IMR-90 (cell line): ENCODE results near the gene GRB10. TPM values are rescaled to one million over a fixed set of nuclear protein-coding genes. Genes with fewer than 3 reads are reported as not detected.

Experiments used
- ATAC-seq: fragments of 200-7000 bp; cut with Tn5 transposase; 2 replicates; pipeline ENCODE4 v1.9.1; 2020; ENCODE audit warnings: low read depth, mild to moderate bottlenecking, moderate library complexity
- BruUV-seq: library from RNA; stranded (reverse); fragments of 400-500 nt; replicated peaks from 2 replicates; lab custom pipeline; 2021; lab: Mats Ljungman, UMichigan
- CTCF ChIA-PET: fragments of 300-600 bp; formaldehyde crosslinking; extraction: SDS; loops from one replicate; lab custom pipeline; 2021; ENCODE audit warnings: antibody characterized with exemption; lab: Yijun Ruan, JAX
- POLR2A ChIA-PET: fragments of 300-600 bp; sonication (Branson Sonifier 250); formaldehyde crosslinking; loops from one replicate; lab custom pipeline; 2022; ENCODE audit warnings: antibody characterized with exemption; ENCODE audit not compliant: unreplicated experiment; lab: Charles Lee
- DNase-seq: peaks from one replicate; pipeline ENCODE4 v3.0.0; 2013
- H2AFZ ChIP-seq: replicated peaks from 2 replicates; pipeline ENCODE3; 2013; ENCODE audit warnings: low read length, mild to moderate bottlenecking; ENCODE audit not compliant: poor library complexity
- H2AK5ac ChIP-seq: 2 replicates; pipeline ENCODE4 v1.6.1; 2013; ENCODE audit warnings: low read depth, low read length, inconsistent platforms
- H2AK9ac ChIP-seq: replicated peaks from 2 replicates; pipeline ENCODE3; 2013; ENCODE audit warnings: mild to moderate bottlenecking, low read depth, low read length, moderate library complexity; ENCODE audit not compliant: poor library complexity
- H2BK120ac ChIP-seq: 2 replicates; pipeline ENCODE4 v1.6.1; 2013; ENCODE audit warnings: low read depth, low read length, inconsistent platforms
- H2BK15ac ChIP-seq: 3 replicates; pipeline ENCODE4 v1.6.1; 2013; ENCODE audit warnings: low read depth, low read length, inconsistent platforms
- H2BK20ac ChIP-seq: 2 replicates; pipeline ENCODE4 v1.6.1; 2013; ENCODE audit warnings: low read depth, mild to moderate bottlenecking, inconsistent platforms, low read length, moderate library complexity
- H2BK5ac ChIP-seq: 2 replicates; pipeline ENCODE4 v1.6.1; 2013; ENCODE audit warnings: mild to moderate bottlenecking, low read depth, low read length, inconsistent platforms; ENCODE audit not compliant: poor library complexity, severe bottlenecking
- H3K14ac ChIP-seq: replicated peaks from 2 replicates; pipeline ENCODE4 v1.6.1; 2013; ENCODE audit warnings: low read depth, low read length, inconsistent platforms
- H3K18ac ChIP-seq: 2 replicates; pipeline ENCODE4 v1.6.1; 2013; ENCODE audit warnings: low read depth, low read length, control low read depth
- H3K23ac ChIP-seq: 2 replicates; pipeline ENCODE4 v1.6.1; 2013; ENCODE audit warnings: low read depth, low read length, inconsistent platforms
- H3K27ac ChIP-seq: 2 replicates; pipeline ENCODE4 v1.5.1; 2013; ENCODE audit warnings: mild to moderate bottlenecking, control low read depth, low read length; ENCODE audit not compliant: insufficient read depth
- H3K27me3 ChIP-seq: 2 replicates; pipeline ENCODE4 v1.6.1; 2013; ENCODE audit warnings: low read length; ENCODE audit not compliant: control insufficient read depth, insufficient read depth
- H3K36me3 ChIP-seq: 2 replicates; pipeline ENCODE4 v1.6.1; 2013; ENCODE audit warnings: low read length, mixed read lengths; ENCODE audit not compliant: control insufficient read depth, insufficient read depth
- H3K4ac ChIP-seq: 2 replicates; pipeline ENCODE4 v1.6.1; 2013; ENCODE audit warnings: low read depth, low read length, inconsistent platforms
- H3K4me1 ChIP-seq: 2 replicates; pipeline ENCODE4 v1.6.1; 2013; ENCODE audit warnings: low read length, mixed read lengths; ENCODE audit not compliant: control insufficient read depth, insufficient read depth
- H3K4me2 ChIP-seq: 2 replicates; pipeline ENCODE4 v1.6.1; 2013; ENCODE audit warnings: low read depth, mild to moderate bottlenecking, control low read depth, low read length, moderate library complexity
- H3K4me3 ChIP-seq: 2 replicates; pipeline ENCODE4 v1.5.1; 2013; ENCODE audit warnings: low read depth, mild to moderate bottlenecking, control low read depth, low read length, moderate library complexity; ENCODE audit not compliant: insufficient read depth
- H3K56ac ChIP-seq: 2 replicates; pipeline ENCODE4 v1.6.1; 2013; ENCODE audit warnings: low read length, inconsistent platforms; ENCODE audit not compliant: insufficient read depth; ENCODE audit errors: extremely low read depth
- H3K79me1 ChIP-seq, 2 experiments: 2 replicates each; pipeline ENCODE4 v1.6.1; 2013; ENCODE audit warnings: low read length in 2 of 2, inconsistent platforms in 1 of 2, low read depth in 1 of 2
- H3K9ac ChIP-seq: 2 replicates; pipeline ENCODE4 v1.6.1; 2013; ENCODE audit warnings: low read depth, low read length, control low read depth
- H3K9me1 ChIP-seq: 2 replicates; pipeline ENCODE4 v1.6.1; 2013; ENCODE audit warnings: low read length, inconsistent platforms; ENCODE audit not compliant: insufficient read depth
- H3K9me3 ChIP-seq: 2 replicates; pipeline ENCODE4 v1.6.1; 2013; ENCODE audit warnings: low read length; ENCODE audit not compliant: control insufficient read depth, insufficient read depth
- H4K20me1 ChIP-seq: 2 replicates; pipeline ENCODE4 v1.6.1; 2013; ENCODE audit warnings: low read length, inconsistent platforms; ENCODE audit not compliant: insufficient read depth
- H4K5ac ChIP-seq: 2 replicates; pipeline ENCODE4 v1.6.1; 2013; ENCODE audit warnings: mild to moderate bottlenecking, low read depth, low read length, control low read depth
- H4K8ac ChIP-seq, 2 experiments: 2 replicates each; pipeline ENCODE4 v1.6.1; 2013; ENCODE audit warnings: low read depth in 2 of 2, low read length in 2 of 2, control low read depth in 1 of 2, inconsistent platforms in 1 of 2
- H4K91ac ChIP-seq: 2 replicates; pipeline ENCODE4 v1.6.1; 2013; ENCODE audit warnings: low read depth, low read length, inconsistent platforms; ENCODE audit not compliant: insufficient read depth
- BHLHE40 ChIP-seq: fragments of 150-350 bp; IDR thresholded peaks from 2 replicates; pipeline ENCODE4 v1.6.1; 2016; ENCODE audit warnings: mild to moderate bottlenecking, low read depth, low read length
- CEBPB ChIP-seq: IDR thresholded peaks from 2 replicates; pipeline ENCODE4 v1.6.1; 2012; ENCODE audit warnings: low read depth, low read length, improper control_type of control experiment
- CHD1 ChIP-seq: IDR thresholded peaks from 2 replicates; pipeline ENCODE4 v1.6.1; 2012; ENCODE audit warnings: low read depth, low read length, improper control_type of control experiment
- FOS ChIP-seq: fragments of 150-350 bp; IDR thresholded peaks from 2 replicates; pipeline ENCODE4 v1.6.1; 2016; ENCODE audit warnings: low read depth, low read length
- MAFK ChIP-seq: IDR thresholded peaks from 2 replicates; pipeline ENCODE4 v1.6.1; 2012; ENCODE audit warnings: low read depth, low read length, improper control_type of control experiment
- MAZ ChIP-seq: IDR thresholded peaks from 2 replicates; pipeline ENCODE4 v1.6.1; 2012; ENCODE audit warnings: low read depth, mild to moderate bottlenecking, low read length, improper control_type of control experiment, moderate library complexity, borderline replicate concordance
- MXI1 ChIP-seq: IDR thresholded peaks from 2 replicates; pipeline ENCODE4 v1.6.1; 2012; ENCODE audit warnings: low read depth, mild to moderate bottlenecking, low read length, moderate library complexity, borderline replicate concordance
- NFE2L2 ChIP-seq: fragments of 150-350 bp; IDR thresholded peaks from 2 replicates; pipeline ENCODE4 v1.6.1; 2016; ENCODE audit warnings: low read depth, mild to moderate bottlenecking, low read length
- POLR2A ChIP-seq: IDR thresholded peaks from 2 replicates; pipeline ENCODE4 v1.6.1; 2012; ENCODE audit warnings: mild to moderate bottlenecking, low read depth, low read length
- RAD21 ChIP-seq: IDR thresholded peaks from 2 replicates; pipeline ENCODE4 v1.6.1; 2012; ENCODE audit warnings: low read length, improper control_type of control experiment
- RCOR1 ChIP-seq: IDR thresholded peaks from 2 replicates; pipeline ENCODE4 v1.6.1; 2012; ENCODE audit warnings: mild to moderate bottlenecking, low read length, improper control_type of control experiment; ENCODE audit not compliant: insufficient replicate concordance
- RFX5 ChIP-seq: IDR thresholded peaks from 2 replicates; pipeline ENCODE4 v1.8.0; 2012; ENCODE audit warnings: low read depth, mild to moderate bottlenecking, low read length, moderate library complexity
- SMC3 ChIP-seq: fragments of 150-350 bp; IDR thresholded peaks from 2 replicates; pipeline ENCODE4 v1.6.1; 2016; ENCODE audit warnings: low read depth, mild to moderate bottlenecking, antibody characterized with exemption, low read length, moderate library complexity
- WGBS, 2 experiments: methylation state at CpG; one replicate each; pipeline versions ENCODE4 v1.1.5 to v1.1.7; 2013; ENCODE audit warnings: missing lambda C conversion rate in 2 of 2; ENCODE audit not compliant: insufficient read length in 1 of 2; ENCODE audit errors: extremely low coverage in 2 of 2; 5-methylcytosine and 5-hydroxymethylcytosine counted together
- dilution Hi-C: fragments of 300-500 bp; cut with HindIII; formaldehyde crosslinking; loops from one replicate; pipeline ENCODE4 v1.14.3; 2018; ENCODE audit warnings: low sequenced_read_pairs; ENCODE audit not compliant: unreplicated experiment
- in situ Hi-C: fragments of 300-500 bp; cut with MboI; formaldehyde crosslinking; loops from 3 replicates; pipeline ENCODE4 v1.14.3; 2019; ENCODE audit warnings: low sequenced_read_pairs, inconsistent platforms, mixed read lengths
- intact Hi-C: fragments of 100-400 bp; cut with micrococcal nuclease; formaldehyde crosslinking; loops from 2 replicates; pipeline ENCODE4 v1.10.0; 2022
- polyA plus RNA-seq, 3 experiments: library from polyadenylated mRNA; depleted of rRNA; stranded (reverse); fragments of >200 nt; gene quantifications; 2 replicates each; pipeline ENCODE4 v1.2.3, GENCODE V29; 2012; ENCODE audit warnings: low replicate concordance in 1 of 3
- total RNA-seq: library from RNA; depleted of rRNA; stranded (reverse); fragments of >200 nt; gene quantifications from 2 replicates; pipeline ENCODE4 v1.2.3, GENCODE V29; 2012
- TF ChIP-seq, protein P1 (sequence below): fragments of 150-350 bp; IDR thresholded peaks from 2 replicates; pipeline ENCODE4 v1.6.1; 2016; ENCODE audit warnings: low read depth, mild to moderate bottlenecking, low read length, moderate library complexity, borderline replicate concordance
- TF ChIP-seq, protein P2 (sequence below): fragments of 150-350 bp; IDR thresholded peaks from 2 replicates; pipeline ENCODE4 v1.6.1; 2017; ENCODE audit warnings: mild to moderate bottlenecking, antibody characterized with exemption, low read length, low read depth
- TF ChIP-seq, protein P3 (sequence below): conservative IDR thresholded peaks from 2 replicates; pipeline ENCODE4 v1.5.1; 2012; ENCODE audit warnings: mild to moderate bottlenecking, low read depth, low read length, improper control_type of control experiment

GRB10 gene
- total and polyA plus RNA-seq, 2 of the 4 experiments (the other 2 are of a cell fraction), result 6.3 to 15.1 TPM

DNA sequence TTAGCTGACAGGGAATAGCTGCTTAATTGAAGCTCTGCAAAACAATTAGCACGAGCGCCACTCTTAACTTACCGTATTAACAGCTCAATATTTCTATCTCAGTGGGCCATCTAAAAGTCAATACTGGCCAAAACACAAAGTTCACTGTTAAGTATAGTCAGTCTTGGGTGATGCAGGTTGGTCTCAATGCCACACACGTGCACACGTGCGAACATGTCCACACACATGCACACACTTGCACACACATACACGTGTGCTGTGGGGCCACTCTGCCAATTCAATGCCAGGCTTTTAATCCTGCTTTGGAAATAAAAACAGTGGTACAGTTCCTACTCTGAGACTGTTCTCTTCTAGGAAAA lies 105.1 kb downstream of the GRB10 start:
- Histone ChIP-seq H3K4me3 (no peak overlapping the region), H2BK120ac (no peak overlapping the region), H3K4ac (no peak overlapping the region), H3K9ac (no peak overlapping the region), H2AK9ac (no peak overlapping the region), H3K79me1 (peaks cover 0 to 7% of the 10 kb centered on the region in 2 experiments; a peak in 2 of 4 replicates), H2AFZ (no peak overlapping the region), H4K8ac (no peak overlapping the region), H3K27ac (no peak overlapping the region), H4K20me1 (peaks cover 14% of the 10 kb centered on the region; the same call in 1 of the 2 replicates), H3K18ac (no peak overlapping the region), H2BK20ac (no peak overlapping the region), H2BK5ac (no peak overlapping the region), H3K23ac (no peak overlapping the region), H4K5ac (no peak overlapping the region), H3K9me3 (no peaks in the 10 kb centered on the region), H4K91ac (no peak overlapping the region), H3K56ac (no peak overlapping the region), H3K27me3 (no peaks in the 10 kb centered on the region), H2AK5ac (no peak overlapping the region), H2BK15ac (no peak overlapping the region), H3K9me1 (peaks cover 4% of the 10 kb centered on the region; the same call in 1 of the 2 replicates), H3K14ac (no peak overlapping the region), H3K4me1 (peaks cover 3% of the 10 kb centered on the region; the same call in 1 of the 2 replicates), H3K36me3 (peaks cover 18% of the 10 kb centered on the region), H3K4me2 (no peak overlapping the region)
- intact Hi-C loops, result no loop called here
- in situ Hi-C loops, result loop anchor here (25.0 kb wide), 1 partner anchor 215 kb away; the partner anchor contains the start of gene FIGNL1
- POLR2A ChIA-PET, result no interaction called here
- DNase-seq, result no peak
- ATAC-seq, result no peak
- CTCF ChIA-PET, result no interaction called here
- BruUV-seq, result no TSS peak
- dilution Hi-C loops, result no loop called here
- no CpG with 5 or more reads among the region's 7 CpGs for WGBS, 2 experiments
- no peak for TF ChIP-seq MXI1
- TF ChIP-seq MAZ, result no peak
- TF ChIP-seq, protein P1, sequence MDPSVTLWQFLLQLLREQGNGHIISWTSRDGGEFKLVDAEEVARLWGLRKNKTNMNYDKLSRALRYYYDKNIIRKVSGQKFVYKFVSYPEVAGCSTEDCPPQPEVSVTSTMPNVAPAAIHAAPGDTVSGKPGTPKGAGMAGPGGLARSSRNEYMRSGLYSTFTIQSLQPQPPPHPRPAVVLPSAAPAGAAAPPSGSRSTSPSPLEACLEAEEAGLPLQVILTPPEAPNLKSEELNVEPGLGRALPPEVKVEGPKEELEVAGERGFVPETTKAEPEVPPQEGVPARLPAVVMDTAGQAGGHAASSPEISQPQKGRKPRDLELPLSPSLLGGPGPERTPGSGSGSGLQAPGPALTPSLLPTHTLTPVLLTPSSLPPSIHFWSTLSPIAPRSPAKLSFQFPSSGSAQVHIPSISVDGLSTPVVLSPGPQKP, result no peak
- no peak for TF ChIP-seq NFE2L2
- no peak for TF ChIP-seq RCOR1
- TF ChIP-seq CEBPB, result no peak
- TF ChIP-seq CHD1, result no peak
- no peak for TF ChIP-seq BHLHE40
- TF ChIP-seq SMC3, result no peak
- no peak for TF ChIP-seq RAD21
- TF ChIP-seq, protein P2, sequence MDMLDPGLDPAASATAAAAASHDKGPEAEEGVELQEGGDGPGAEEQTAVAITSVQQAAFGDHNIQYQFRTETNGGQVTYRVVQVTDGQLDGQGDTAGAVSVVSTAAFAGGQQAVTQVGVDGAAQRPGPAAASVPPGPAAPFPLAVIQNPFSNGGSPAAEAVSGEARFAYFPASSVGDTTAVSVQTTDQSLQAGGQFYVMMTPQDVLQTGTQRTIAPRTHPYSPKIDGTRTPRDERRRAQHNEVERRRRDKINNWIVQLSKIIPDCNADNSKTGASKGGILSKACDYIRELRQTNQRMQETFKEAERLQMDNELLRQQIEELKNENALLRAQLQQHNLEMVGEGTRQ, result no peak
- no peak for TF ChIP-seq RFX5
- TF ChIP-seq MAFK, result no peak
- TF ChIP-seq FOS, result no peak
- TF ChIP-seq, protein P3, sequence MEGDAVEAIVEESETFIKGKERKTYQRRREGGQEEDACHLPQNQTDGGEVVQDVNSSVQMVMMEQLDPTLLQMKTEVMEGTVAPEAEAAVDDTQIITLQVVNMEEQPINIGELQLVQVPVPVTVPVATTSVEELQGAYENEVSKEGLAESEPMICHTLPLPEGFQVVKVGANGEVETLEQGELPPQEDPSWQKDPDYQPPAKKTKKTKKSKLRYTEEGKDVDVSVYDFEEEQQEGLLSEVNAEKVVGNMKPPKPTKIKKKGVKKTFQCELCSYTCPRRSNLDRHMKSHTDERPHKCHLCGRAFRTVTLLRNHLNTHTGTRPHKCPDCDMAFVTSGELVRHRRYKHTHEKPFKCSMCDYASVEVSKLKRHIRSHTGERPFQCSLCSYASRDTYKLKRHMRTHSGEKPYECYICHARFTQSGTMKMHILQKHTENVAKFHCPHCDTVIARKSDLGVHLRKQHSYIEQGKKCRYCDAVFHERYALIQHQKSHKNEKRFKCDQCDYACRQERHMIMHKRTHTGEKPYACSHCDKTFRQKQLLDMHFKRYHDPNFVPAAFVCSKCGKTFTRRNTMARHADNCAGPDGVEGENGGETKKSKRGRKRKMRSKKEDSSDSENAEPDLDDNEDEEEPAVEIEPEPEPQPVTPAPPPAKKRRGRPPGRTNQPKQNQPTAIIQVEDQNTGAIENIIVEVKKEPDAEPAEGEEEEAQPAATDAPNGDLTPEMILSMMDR, result no peak
- TF ChIP-seq POLR2A, result no peak
